HEK293 (cell line): ENCODE results near the gene STC2.

Experiments
- CTCF ChIA-PET: fragments of 350-600 bp; formaldehyde crosslinking; extraction: SDS; loops from one replicate; lab custom pipeline; 2021; ENCODE audit warnings: antibody characterized with exemption; lab: Yijun Ruan, JAX
- POLR2A ChIA-PET: fragments of 300-600 bp; formaldehyde crosslinking; extraction: SDS; loops from one replicate; lab custom pipeline; 2020; ENCODE audit warnings: antibody characterized with exemption, inconsistent platforms; lab: Yijun Ruan, JAX
- H3K27ac ChIP-seq: fragments of 200-500 bp; sonication (Bioruptor generic); 2 replicates; pipeline ENCODE4 v1.5.1; 2014; ENCODE audit warnings: low read depth, low read length, control low read depth, inconsistent platforms; ENCODE audit errors: extremely low read depth
- H3K36me3 ChIP-seq, 2 experiments: fragments of 200-500 bp in 1 of 2; sonication (Bioruptor generic) in 1 of 2; 1 replicate in 1 of 2; 2 replicates in 1 of 2; pipeline ENCODE4 v1.5.1; 2014 to 2017; ENCODE audit warnings: inconsistent platforms in 2 of 2, low read length in 2 of 2; ENCODE audit not compliant: control insufficient read depth in 2 of 2, insufficient read depth in 1 of 2
- H3K4me1 ChIP-seq: fragments of 200-500 bp; sonication (Bioruptor generic); 2 replicates; pipeline ENCODE4 v1.5.1; 2014; ENCODE audit warnings: mild to moderate bottlenecking, low read length, inconsistent platforms; ENCODE audit not compliant: control insufficient read depth, insufficient read depth
- H3K4me3 ChIP-seq: 2 replicates; pipeline ENCODE4 v1.5.1; 2011; ENCODE audit warnings: low read depth, mild to moderate bottlenecking, control low read depth, low read length, moderate library complexity
- H3K9me3 ChIP-seq: fragments of 200-500 bp; sonication (Bioruptor generic); 2 replicates; pipeline ENCODE4 v1.5.1; 2014; ENCODE audit warnings: low read depth, low read length, inconsistent platforms; ENCODE audit not compliant: control insufficient read depth, insufficient read depth
- FEZF1 ChIP-seq: fragments of 450-650 bp; formaldehyde crosslinking; IDR thresholded peaks from 2 replicates; pipeline ENCODE4 v1.5.1; 2016; ENCODE audit warnings: missing biosample characterization, missing genetic modification characterization
- GFI1B ChIP-seq: fragments of 450-650 bp; formaldehyde crosslinking; IDR thresholded peaks from 2 replicates; pipeline ENCODE4 v1.5.1; 2016; ENCODE audit warnings: missing biosample characterization, missing genetic modification characterization
- HOXA7 ChIP-seq: sonication (generic); formaldehyde crosslinking; IDR thresholded peaks from 2 replicates; pipeline ENCODE4 v1.8.1; 2022; ENCODE audit warnings: missing genetic modification reagents, borderline replicate concordance
- IKZF3 ChIP-seq: fragments of 450-650 bp; IDR thresholded peaks from 2 replicates; pipeline ENCODE4 v1.5.0; 2018; ENCODE audit warnings: missing biosample characterization, mild to moderate bottlenecking, missing genetic modification characterization, moderate library complexity
- OSR2 ChIP-seq: fragments of 450-650 bp; formaldehyde crosslinking; IDR thresholded peaks from 2 replicates; pipeline ENCODE4 v1.5.1; 2016; ENCODE audit warnings: missing biosample characterization, missing genetic modification characterization
- SETDB1 ChIP-seq: IDR thresholded peaks from one replicate; pipeline ENCODE4 v1.6.1; 2017; ENCODE audit warnings: mild to moderate bottlenecking, low read length, moderate library complexity, mixed read lengths; ENCODE audit not compliant: insufficient read length
- SP7 ChIP-seq: fragments of 450-650 bp; formaldehyde crosslinking; IDR thresholded peaks from 2 replicates; pipeline ENCODE4 v1.5.1; 2016; ENCODE audit warnings: missing biosample characterization, missing genetic modification characterization
- TRIM28 ChIP-seq: IDR thresholded peaks from 2 replicates; pipeline ENCODE4 v1.6.1; 2011; ENCODE audit warnings: low read length, control low read depth, borderline replicate concordance
- ZBTB17 ChIP-seq: fragments of 450-650 bp; formaldehyde crosslinking; IDR thresholded peaks from 2 replicates; pipeline ENCODE4 v1.5.1; 2016; ENCODE audit warnings: missing biosample characterization, missing genetic modification characterization
- ZNF112 ChIP-seq: fragments of 450-650 bp; formaldehyde crosslinking; IDR thresholded peaks from 2 replicates; pipeline ENCODE4 v1.5.0; 2017; ENCODE audit warnings: missing biosample characterization, missing genetic modification characterization
- ZNF155 ChIP-seq: fragments of 450-650 bp; formaldehyde crosslinking; IDR thresholded peaks from 2 replicates; pipeline ENCODE4 v1.5.1; 2016; ENCODE audit warnings: missing biosample characterization, missing genetic modification characterization
- ZNF292 ChIP-seq: fragments of 450-650 bp; formaldehyde crosslinking; IDR thresholded peaks from 2 replicates; pipeline ENCODE4 v1.5.1; 2016; ENCODE audit warnings: low read depth, missing biosample characterization, missing genetic modification characterization, borderline replicate concordance
- ZNF366 ChIP-seq: fragments of 450-650 bp; formaldehyde crosslinking; conservative IDR thresholded peaks from 2 replicates; pipeline ENCODE4 v1.5.1; 2016; ENCODE audit warnings: missing biosample characterization, missing genetic modification characterization
- ZNF585B ChIP-seq: fragments of 450-650 bp; formaldehyde crosslinking; IDR thresholded peaks from 2 replicates; pipeline ENCODE4 v1.5.1; 2016; ENCODE audit warnings: missing biosample characterization, missing genetic modification characterization
- ZNF621 ChIP-seq: fragments of 450-650 bp; formaldehyde crosslinking; IDR thresholded peaks from 2 replicates; pipeline ENCODE4 v1.5.1; 2017; ENCODE audit warnings: missing biosample characterization, missing genetic modification characterization
- ZNF785 ChIP-seq: fragments of 450-650 bp; formaldehyde crosslinking; IDR thresholded peaks from 2 replicates; pipeline ENCODE4 v1.5.1; 2016; ENCODE audit warnings: missing biosample characterization, missing genetic modification characterization
- ZNF791 ChIP-seq: fragments of 450-650 bp; formaldehyde crosslinking; IDR thresholded peaks from 2 replicates; pipeline ENCODE4 v1.5.1; 2016; ENCODE audit warnings: missing biosample characterization, missing genetic modification characterization
- ZNF830 ChIP-seq: fragments of 450-650 bp; IDR thresholded peaks from 2 replicates; pipeline ENCODE4 v1.5.0; 2018; ENCODE audit warnings: missing biosample characterization, missing genetic modification characterization, low read depth, mild to moderate bottlenecking, moderate library complexity
- ZSCAN23 ChIP-seq: fragments of 450-650 bp; formaldehyde crosslinking; IDR thresholded peaks from 2 replicates; pipeline ENCODE4 v1.5.1; 2016; ENCODE audit warnings: missing biosample characterization, missing genetic modification characterization
- TF ChIP-seq, protein P1 (sequence below): fragments of 450-650 bp; formaldehyde crosslinking; IDR thresholded peaks from 2 replicates; pipeline ENCODE4 v1.5.1; 2016; ENCODE audit warnings: missing biosample characterization, missing genetic modification characterization
- TF ChIP-seq, protein P2 (sequence below): sonication (generic); formaldehyde crosslinking; IDR thresholded peaks from 2 replicates; pipeline ENCODE4 v1.8.1; 2022; ENCODE audit warnings: mild to moderate bottlenecking, moderate library complexity, missing genetic modification reagents
- TF ChIP-seq, protein P3 (sequence below): fragments of 450-650 bp; formaldehyde crosslinking; IDR thresholded peaks from 2 replicates; pipeline ENCODE4 v1.5.1; 2017; ENCODE audit warnings: missing biosample characterization, mild to moderate bottlenecking, missing genetic modification characterization, moderate library complexity
- TF ChIP-seq, protein P4 (sequence below): fragments of 450-650 bp; formaldehyde crosslinking; IDR thresholded peaks from 2 replicates; pipeline ENCODE4 v1.5.1; 2017; ENCODE audit warnings: missing biosample characterization, missing genetic modification characterization
- TF ChIP-seq, protein P5 (sequence below): fragments of 450-650 bp; formaldehyde crosslinking; IDR thresholded peaks from 2 replicates; pipeline ENCODE4 v1.5.1; 2016; ENCODE audit warnings: missing biosample characterization, missing genetic modification characterization
- TF ChIP-seq, protein P6 (sequence below): fragments of 450-650 bp; formaldehyde crosslinking; IDR thresholded peaks from 2 replicates; pipeline ENCODE4 v1.5.1; 2017; ENCODE audit warnings: missing biosample characterization, missing genetic modification characterization
- TF ChIP-seq, protein P7 (sequence below): fragments of 450-650 bp; formaldehyde crosslinking; IDR thresholded peaks from 2 replicates; pipeline ENCODE4 v1.5.1; 2016; ENCODE audit warnings: missing biosample characterization, missing genetic modification characterization

STC2 gene

DNA sequence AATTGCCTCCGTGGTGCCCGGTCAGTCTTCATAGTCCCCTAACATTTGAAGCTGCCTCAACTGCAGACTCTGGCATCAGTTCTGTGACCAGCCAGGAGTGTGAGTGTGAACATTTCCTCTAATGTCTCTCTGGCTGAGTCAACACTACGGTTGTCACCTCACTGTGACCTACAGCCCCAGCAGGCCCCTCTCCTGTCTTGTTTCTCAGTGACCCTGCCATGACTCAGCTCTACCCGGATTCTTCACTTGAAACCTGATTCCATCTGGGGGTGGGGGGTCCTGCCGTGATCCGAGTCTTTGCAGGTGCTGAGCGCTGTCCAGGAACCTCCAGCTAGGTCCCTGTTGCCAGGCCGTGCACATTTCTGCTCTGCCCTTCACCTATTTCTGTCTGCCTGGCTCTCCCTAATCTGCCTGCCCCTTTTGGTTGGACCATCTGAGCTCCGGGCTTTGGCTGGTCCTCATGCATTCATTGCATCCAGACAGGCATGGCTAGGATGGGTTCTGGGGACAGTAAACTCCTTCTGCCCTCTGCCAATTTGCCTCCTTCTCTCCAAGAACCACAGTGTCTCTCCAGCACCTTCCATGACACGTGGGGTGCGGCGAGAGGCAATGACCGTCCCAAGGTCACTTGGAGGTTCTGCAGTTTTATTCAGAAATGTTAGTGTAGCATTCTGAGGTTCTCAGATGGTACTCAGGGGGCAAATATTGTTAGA lies 24.2 kb downstream of the STC2 start (continued):
- TF ChIP-seq, protein P1, sequence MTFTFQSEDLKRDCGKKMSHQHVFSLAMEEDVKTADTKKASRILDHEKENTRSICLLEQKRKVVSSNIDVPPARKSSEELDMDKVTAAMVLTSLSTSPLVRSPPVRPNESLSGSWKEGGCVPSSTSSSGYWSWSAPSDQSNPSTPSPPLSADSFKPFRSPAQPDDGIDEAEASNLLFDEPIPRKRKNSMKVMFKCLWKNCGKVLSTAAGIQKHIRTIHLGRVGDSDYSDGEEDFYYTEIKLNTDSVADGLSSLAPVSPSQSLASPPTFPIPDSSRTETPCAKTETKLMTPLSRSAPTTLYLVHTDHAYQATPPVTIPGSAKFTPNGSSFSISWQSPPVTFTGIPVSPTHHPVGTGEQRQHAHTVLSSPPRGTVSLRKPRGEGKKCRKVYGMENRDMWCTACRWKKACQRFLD: no peak
- no peak for TF ChIP-seq HOXA7
- TF ChIP-seq, protein P2, sequence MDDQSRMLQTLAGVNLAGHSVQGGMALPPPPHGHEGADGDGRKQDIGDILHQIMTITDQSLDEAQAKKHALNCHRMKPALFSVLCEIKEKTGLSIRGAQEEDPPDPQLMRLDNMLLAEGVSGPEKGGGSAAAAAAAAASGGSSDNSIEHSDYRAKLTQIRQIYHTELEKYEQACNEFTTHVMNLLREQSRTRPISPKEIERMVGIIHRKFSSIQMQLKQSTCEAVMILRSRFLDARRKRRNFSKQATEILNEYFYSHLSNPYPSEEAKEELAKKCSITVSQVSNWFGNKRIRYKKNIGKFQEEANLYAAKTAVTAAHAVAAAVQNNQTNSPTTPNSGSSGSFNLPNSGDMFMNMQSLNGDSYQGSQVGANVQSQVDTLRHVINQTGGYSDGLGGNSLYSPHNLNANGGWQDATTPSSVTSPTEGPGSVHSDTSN: no peak
- TF ChIP-seq, all 188 proteins: peak for 5

DNA sequence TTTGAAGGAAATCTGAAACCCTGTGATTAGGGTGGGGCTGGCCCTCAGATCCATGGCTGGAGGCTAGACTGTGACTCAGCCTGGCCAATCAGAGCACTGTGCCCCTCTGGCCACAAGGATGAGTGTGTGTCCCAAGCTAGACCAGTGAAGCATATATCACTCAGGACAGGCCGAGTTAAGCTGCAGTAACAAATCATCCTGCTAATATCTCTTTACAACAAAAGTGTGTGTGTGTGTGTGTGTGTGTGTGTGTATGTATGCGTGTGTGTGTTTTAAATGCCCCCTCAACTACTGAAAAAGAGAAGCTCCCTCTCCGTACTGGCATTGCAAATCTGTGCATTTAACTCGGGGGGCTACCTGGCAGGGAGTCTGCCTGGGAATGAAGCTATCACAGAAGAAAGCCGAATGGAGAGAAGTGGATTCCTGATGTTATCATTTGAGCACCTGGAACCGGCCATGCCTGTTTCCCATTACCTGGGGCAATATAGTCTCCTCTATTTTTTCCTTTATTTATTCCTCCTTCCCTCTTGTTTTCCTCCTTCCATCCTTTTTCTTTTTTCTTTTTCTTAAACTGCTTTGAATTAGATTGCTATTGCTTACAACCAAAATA lies 25.6 kb downstream of the STC2 start:
- Histone ChIP-seq H3K4me1 (peaks cover 13% of the 10 kb centered on the region), H3K36me3 (no peaks in the 10 kb centered on the region), H3K9me3 (no peaks in the 10 kb centered on the region), H3K27ac (no peak overlapping the region), H3K4me3 (no peak overlapping the region)
- CTCF ChIA-PET: interaction anchor here (1.4 to 5.5 kb wide), 3 partner anchors 9 to 29 kb away, joined by 8 to 33 read pairs (median 15); no protein-coding TSS in a partner anchor
- POLR2A ChIA-PET: interaction anchor here (0.6 to 5.3 kb wide), 4 partner anchors 9 to 29 kb away, joined by 3 to 41 read pairs (median 4); partner anchors contain the start of gene STC2
- TF ChIP-seq ZNF791 (tag by site-specific recombination): no peak
- TF ChIP-seq ZNF830 (tag by site-specific recombination): no peak
- TF ChIP-seq ZNF585B (tag by site-specific recombination): peak; percentile 63
- no peak for TF ChIP-seq ZNF155 (tag by site-specific recombination)
- no peak for TF ChIP-seq OSR2 (tag by site-specific recombination)
- peak; percentile 50; the same call in 1 of the 2 replicates for TF ChIP-seq ZBTB17 (tag by site-specific recombination)
- no peak for TF ChIP-seq ZNF785 (tag by site-specific recombination)
- TF ChIP-seq, protein P3, sequence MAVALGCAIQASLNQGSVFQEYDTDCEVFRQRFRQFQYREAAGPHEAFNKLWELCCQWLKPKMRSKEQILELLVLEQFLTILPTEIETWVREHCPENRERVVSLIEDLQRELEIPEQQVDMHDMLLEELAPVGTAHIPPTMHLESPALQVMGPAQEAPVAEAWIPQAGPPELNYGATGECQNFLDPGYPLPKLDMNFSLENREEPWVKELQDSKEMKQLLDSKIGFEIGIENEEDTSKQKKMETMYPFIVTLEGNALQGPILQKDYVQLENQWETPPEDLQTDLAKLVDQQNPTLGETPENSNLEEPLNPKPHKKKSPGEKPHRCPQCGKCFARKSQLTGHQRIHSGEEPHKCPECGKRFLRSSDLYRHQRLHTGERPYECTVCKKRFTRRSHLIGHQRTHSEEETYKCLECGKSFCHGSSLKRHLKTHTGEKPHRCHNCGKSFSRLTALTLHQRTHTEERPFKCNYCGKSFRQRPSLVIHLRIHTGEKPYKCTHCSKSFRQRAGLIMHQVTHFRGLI (tag by site-specific recombination): no peak
- TF ChIP-seq, protein P4, sequence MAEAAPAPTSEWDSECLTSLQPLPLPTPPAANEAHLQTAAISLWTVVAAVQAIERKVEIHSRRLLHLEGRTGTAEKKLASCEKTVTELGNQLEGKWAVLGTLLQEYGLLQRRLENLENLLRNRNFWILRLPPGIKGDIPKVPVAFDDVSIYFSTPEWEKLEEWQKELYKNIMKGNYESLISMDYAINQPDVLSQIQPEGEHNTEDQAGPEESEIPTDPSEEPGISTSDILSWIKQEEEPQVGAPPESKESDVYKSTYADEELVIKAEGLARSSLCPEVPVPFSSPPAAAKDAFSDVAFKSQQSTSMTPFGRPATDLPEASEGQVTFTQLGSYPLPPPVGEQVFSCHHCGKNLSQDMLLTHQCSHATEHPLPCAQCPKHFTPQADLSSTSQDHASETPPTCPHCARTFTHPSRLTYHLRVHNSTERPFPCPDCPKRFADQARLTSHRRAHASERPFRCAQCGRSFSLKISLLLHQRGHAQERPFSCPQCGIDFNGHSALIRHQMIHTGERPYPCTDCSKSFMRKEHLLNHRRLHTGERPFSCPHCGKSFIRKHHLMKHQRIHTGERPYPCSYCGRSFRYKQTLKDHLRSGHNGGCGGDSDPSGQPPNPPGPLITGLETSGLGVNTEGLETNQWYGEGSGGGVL (tag by site-specific recombination): 0 out of 2 replicates have a peak, but pooled peaks have one; percentile 7
- TF ChIP-seq, protein P5, sequence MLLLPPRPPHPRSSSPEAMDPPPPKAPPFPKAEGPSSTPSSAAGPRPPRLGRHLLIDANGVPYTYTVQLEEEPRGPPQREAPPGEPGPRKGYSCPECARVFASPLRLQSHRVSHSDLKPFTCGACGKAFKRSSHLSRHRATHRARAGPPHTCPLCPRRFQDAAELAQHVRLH (tag by site-specific recombination): 0 out of 2 replicates have a peak, but pooled peaks have one; percentile 17
- TF ChIP-seq GFI1B: peak; percentile 57; the same call in 1 of the 2 replicates
- no peak for TF ChIP-seq ZNF621 (tag by site-specific recombination)
- TF ChIP-seq ZNF112 (tag by site-specific recombination): no peak
- TF ChIP-seq IKZF3 (tag by site-specific recombination): peak; percentile 24; the same call in 1 of the 2 replicates
- TF ChIP-seq, protein P6, sequence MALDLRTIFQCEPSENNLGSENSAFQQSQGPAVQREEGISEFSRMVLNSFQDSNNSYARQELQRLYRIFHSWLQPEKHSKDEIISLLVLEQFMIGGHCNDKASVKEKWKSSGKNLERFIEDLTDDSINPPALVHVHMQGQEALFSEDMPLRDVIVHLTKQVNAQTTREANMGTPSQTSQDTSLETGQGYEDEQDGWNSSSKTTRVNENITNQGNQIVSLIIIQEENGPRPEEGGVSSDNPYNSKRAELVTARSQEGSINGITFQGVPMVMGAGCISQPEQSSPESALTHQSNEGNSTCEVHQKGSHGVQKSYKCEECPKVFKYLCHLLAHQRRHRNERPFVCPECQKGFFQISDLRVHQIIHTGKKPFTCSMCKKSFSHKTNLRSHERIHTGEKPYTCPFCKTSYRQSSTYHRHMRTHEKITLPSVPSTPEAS (tag by site-specific recombination): peak; percentile 85
- TF ChIP-seq ZNF292 (tag by site-specific recombination): no peak
- TF ChIP-seq FEZF1 (tag by site-specific recombination): peak; percentile 59
- peak; percentile 92 for TF ChIP-seq TRIM28
- peak; percentile 66; the same call in 1 of the 2 replicates for TF ChIP-seq ZNF366 (tag by site-specific recombination)
- TF ChIP-seq, protein P2: no peak
- peak; percentile 100 for TF ChIP-seq SP7
- TF ChIP-seq ZSCAN23 (tag by site-specific recombination): no peak
- TF ChIP-seq, protein P7, sequence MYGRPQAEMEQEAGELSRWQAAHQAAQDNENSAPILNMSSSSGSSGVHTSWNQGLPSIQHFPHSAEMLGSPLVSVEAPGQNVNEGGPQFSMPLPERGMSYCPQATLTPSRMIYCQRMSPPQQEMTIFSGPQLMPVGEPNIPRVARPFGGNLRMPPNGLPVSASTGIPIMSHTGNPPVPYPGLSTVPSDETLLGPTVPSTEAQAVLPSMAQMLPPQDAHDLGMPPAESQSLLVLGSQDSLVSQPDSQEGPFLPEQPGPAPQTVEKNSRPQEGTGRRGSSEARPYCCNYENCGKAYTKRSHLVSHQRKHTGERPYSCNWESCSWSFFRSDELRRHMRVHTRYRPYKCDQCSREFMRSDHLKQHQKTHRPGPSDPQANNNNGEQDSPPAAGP (tag by site-specific recombination): peak; percentile 94
- peak; percentile 29 for TF ChIP-seq SETDB1
